K562 (cell line): Measurements from ENCODE around the gene PYCR2. TPM values are rescaled to one million over a fixed set of nuclear protein-coding genes. Genes with fewer than 3 reads are reported as not detected.

Experiments
- ATF1 ChIP-seq, 2 experiments: fragments of 450-650 bp in 1 of 2; IDR thresholded peaks; 2 replicates each; pipeline ENCODE4 v1.6.1; 2016; ENCODE audit warnings: missing compliant biosample characterization in 1 of 2, missing genetic modification characterization in 1 of 2
- CCNT2 ChIP-seq: IDR thresholded peaks from 2 replicates; pipeline ENCODE4 v1.6.1; 2011; ENCODE audit warnings: borderline replicate concordance, low read depth, mild to moderate bottlenecking, moderate library complexity, mixed read lengths, low read length; ENCODE audit not compliant: insufficient read length; ENCODE audit errors: extremely low read depth
- DLX4 ChIP-seq: fragments of 250-450 bp; sonication (Bioruptor Pico); IDR thresholded peaks from 2 replicates; pipeline ENCODE4 v1.6.1; 2021; ENCODE audit warnings: mild to moderate bottlenecking
- FOXK2 ChIP-seq, 2 experiments: fragments of 450-650 bp; IDR thresholded peaks in 1 of 2; conservative IDR thresholded peaks in 1 of 2; 2 replicates each; pipeline ENCODE4 v1.6.1; 2016; ENCODE audit warnings: low read depth in 2 of 2, mild to moderate bottlenecking in 1 of 2
- MAZ ChIP-seq, 2 experiments: fragments of 450-650 bp in 1 of 2; sonication (generic) in 1 of 2; formaldehyde crosslinking; IDR thresholded peaks in 1 of 2; conservative IDR thresholded peaks in 1 of 2; 2 replicates each; pipeline versions ENCODE4 v1.4.0 to v1.5.0; 2020; ENCODE audit warnings: mild to moderate bottlenecking in 1 of 2, missing genetic modification reagents in 1 of 2
- RBBP5 ChIP-seq: fragments of 200-600 bp; sonication (generic); IDR thresholded peaks from 2 replicates; pipeline ENCODE4 v1.6.1; 2012; ENCODE audit warnings: borderline replicate concordance, mild to moderate bottlenecking, low read length, control low read depth, inconsistent platforms; ENCODE audit not compliant: insufficient read depth, poor library complexity, severe bottlenecking
- TFAM ChIP-seq: fragments of 250-450 bp; sonication (Bioruptor Pico); conservative IDR thresholded peaks from 2 replicates; pipeline ENCODE4 v1.5.0; 2021; ENCODE audit warnings: mild to moderate bottlenecking, moderate library complexity
- ZNF445 ChIP-seq: fragments of 250-450 bp; sonication (Bioruptor Pico); IDR thresholded peaks from 2 replicates; pipeline ENCODE4 v1.4.0; 2020; ENCODE audit warnings: low read depth, mild to moderate bottlenecking, moderate library complexity
- ZNF609 ChIP-seq: sonication (generic); formaldehyde crosslinking; IDR thresholded peaks from 2 replicates; pipeline ENCODE4 v1.8.1; 2023; ENCODE audit warnings: missing genetic modification reagents, mild to moderate bottlenecking, borderline replicate concordance
- ZNF668 ChIP-seq: fragments of 250-450 bp; sonication (Bioruptor Pico); IDR thresholded peaks from 2 replicates; pipeline ENCODE4 v1.8.0; 2022; ENCODE audit warnings: mild to moderate bottlenecking, inconsistent platforms
- polyA plus RNA-seq, 8 experiments: library from polyadenylated mRNA; depleted of rRNA in 4 of 8; stranded (reverse) in 5 of 8; unstranded in 3 of 8; fragments of >200 nt; fragmentation: Nextera tagmentation in 2 of 8; fragmentation: Illumina TruSeq in 1 of 8; extraction: Ambion mirVana in 2 of 8; extraction: Trizol in 1 of 8; gene quantifications; 2 replicates each; pipeline versions ENCODE4 v1.2.1 to v1.2.3, GENCODE V29; 2011 to 2014; ENCODE audit warnings: inconsistent platforms in 1 of 8, missing spikeins in 1 of 8
- total RNA-seq, 7 experiments: library from RNA; depleted of rRNA in 6 of 7; stranded (reverse); fragments of >200 nt in 6 of 7; fragmentation: Illumina TruSeq in 2 of 7; extraction: Trizol in 2 of 7; gene quantifications; 2 replicates each; pipeline versions ENCODE4 v1.2.1 to v1.2.3, GENCODE V29; 2011 to 2021; ENCODE audit warnings: low replicate concordance in 1 of 7
- TF ChIP-seq, protein P1 (sequence below): fragments of 200-800 bp; sonication (Bioruptor generic); IDR thresholded peaks from 2 replicates; pipeline ENCODE4 v1.6.1; 2017; ENCODE audit warnings: missing genetic modification characterization, missing compliant biosample characterization
- TF ChIP-seq, protein P2 (sequence below): fragments of 450-650 bp; IDR thresholded peaks from 2 replicates; pipeline ENCODE4 v1.6.1; 2018; ENCODE audit warnings: mild to moderate bottlenecking, low read depth; ENCODE audit not compliant: partially characterized antibody
- TF ChIP-seq, protein P3 (sequence below): fragments of 450-650 bp; IDR thresholded peaks from 2 replicates; pipeline ENCODE4 v1.6.1; 2016; ENCODE audit warnings: missing biosample characterization, missing genetic modification characterization

PYCR2 gene
- total and polyA plus RNA-seq, 9 of the 15 experiments (the other 6 are each of a cell fraction or from before 2014, with no cell fraction given) = 5.5 to 219 (median 127) TPM

DNA sequence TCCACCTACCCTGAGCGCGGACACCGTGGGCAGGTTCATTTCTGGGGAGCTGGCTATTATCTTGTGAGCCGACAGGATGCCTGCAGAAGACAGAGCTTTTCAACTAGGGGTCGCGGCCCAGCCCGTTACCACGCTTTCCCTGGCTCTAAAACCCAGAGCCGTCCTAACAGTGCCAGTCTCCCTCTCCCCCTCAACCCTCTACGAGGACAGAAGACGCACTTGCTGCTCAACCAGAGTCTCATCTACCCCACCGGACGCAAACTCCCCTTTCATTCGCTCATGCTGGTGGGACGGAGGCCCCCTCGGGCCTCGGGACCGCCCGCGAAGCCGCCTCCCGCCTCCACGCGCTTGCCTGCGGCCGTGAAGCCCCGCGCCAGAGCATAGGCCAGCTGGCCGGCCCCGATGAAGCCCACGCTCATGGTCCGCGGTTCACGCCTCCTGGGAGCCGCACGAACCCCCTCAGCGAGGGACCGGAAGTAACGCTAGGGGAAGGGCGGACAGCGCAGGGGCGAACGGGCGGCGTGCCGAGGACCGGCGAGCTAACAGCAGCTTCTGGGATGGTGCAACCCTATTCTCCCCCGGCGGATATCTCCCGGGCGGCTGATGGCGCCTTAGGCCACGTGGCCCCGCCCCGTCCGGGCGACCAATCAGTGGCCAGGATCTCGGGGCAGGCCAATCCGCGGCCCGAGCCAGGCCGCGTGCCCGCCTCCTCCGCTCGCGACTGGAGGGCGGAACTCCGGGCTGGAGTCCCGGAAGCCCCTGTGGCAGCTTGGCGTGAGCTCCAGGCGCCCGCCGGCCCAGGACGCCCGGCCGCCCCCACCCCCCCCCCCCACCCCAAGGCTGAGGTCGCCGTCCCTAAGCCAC is at the start of gene PYCR2 (continued):
- TF ChIP-seq ATF1 (CRISPR knock-in tag; IDR thresholded peaks at IDR 0.05) = no peak
- peak; percentile 80 for TF ChIP-seq ATF1 (tag; IDR thresholded peaks at IDR 0.05)
- TF ChIP-seq MAZ (CRISPR knock-in tag; conservative IDR thresholded peaks at IDR 0.05 in 1 of 2, IDR thresholded peaks at IDR 0.05 in 1 of 2) = peak; percentile 72 to 79
- TF ChIP-seq FOXK2 (conservative IDR thresholded peaks at IDR 0.05 in 1 of 2, IDR thresholded peaks at IDR 0.05 in 1 of 2; ENCODE audit: low read depth in 2 of 2) = peak in 1 of 2 experiments; percentile 44; a peak in 1 of 4 replicates
- TF ChIP-seq, protein P1, sequence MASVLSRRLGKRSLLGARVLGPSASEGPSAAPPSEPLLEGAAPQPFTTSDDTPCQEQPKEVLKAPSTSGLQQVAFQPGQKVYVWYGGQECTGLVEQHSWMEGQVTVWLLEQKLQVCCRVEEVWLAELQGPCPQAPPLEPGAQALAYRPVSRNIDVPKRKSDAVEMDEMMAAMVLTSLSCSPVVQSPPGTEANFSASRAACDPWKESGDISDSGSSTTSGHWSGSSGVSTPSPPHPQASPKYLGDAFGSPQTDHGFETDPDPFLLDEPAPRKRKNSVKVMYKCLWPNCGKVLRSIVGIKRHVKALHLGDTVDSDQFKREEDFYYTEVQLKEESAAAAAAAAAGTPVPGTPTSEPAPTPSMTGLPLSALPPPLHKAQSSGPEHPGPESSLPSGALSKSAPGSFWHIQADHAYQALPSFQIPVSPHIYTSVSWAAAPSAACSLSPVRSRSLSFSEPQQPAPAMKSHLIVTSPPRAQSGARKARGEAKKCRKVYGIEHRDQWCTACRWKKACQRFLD (CRISPR knock-in tag) = peak; percentile 68
- no peak for TF ChIP-seq TFAM (CRISPR knock-in tag)
- TF ChIP-seq ZNF668 = no peak
- TF ChIP-seq, protein P2, sequence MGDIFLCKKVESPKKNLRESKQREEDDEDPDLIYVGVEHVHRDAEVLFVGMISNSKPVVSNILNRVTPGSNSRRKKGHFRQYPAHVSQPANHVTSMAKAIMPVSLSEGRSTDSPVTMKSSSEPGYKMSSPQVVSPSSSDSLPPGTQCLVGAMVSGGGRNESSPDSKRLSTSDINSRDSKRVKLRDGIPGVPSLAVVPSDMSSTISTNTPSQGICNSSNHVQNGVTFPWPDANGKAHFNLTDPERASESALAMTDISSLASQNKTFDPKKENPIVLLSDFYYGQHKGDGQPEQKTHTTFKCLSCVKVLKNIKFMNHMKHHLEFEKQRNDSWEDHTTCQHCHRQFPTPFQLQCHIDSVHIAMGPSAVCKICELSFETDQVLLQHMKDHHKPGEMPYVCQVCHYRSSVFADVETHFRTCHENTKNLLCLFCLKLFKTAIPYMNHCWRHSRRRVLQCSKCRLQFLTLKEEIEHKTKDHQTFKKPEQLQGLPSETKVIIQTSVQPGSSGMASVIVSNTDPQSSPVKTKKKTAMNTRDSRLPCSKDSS = no peak
- TF ChIP-seq CCNT2 = peak; percentile 92
- TF ChIP-seq, protein P3, sequence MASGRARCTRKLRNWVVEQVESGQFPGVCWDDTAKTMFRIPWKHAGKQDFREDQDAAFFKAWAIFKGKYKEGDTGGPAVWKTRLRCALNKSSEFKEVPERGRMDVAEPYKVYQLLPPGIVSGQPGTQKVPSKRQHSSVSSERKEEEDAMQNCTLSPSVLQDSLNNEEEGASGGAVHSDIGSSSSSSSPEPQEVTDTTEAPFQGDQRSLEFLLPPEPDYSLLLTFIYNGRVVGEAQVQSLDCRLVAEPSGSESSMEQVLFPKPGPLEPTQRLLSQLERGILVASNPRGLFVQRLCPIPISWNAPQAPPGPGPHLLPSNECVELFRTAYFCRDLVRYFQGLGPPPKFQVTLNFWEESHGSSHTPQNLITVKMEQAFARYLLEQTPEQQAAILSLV = no peak
- TF ChIP-seq ZNF609 (CRISPR knock-in tag) = no peak; the same call in 1 of the 2 replicates
- TF ChIP-seq DLX4 = no peak
- peak; percentile 94 for TF ChIP-seq RBBP5
- peak; percentile 45; the same call in 1 of the 2 replicates for TF ChIP-seq ZNF445 (CRISPR knock-in tag)
